Activated T-helper 17 cell treated with anti-CD3 and anti-CD28 coated beads, Interleukin-2, amount 50 U/mL, for 72 hours (primary cell): ENCODE results near the gene CAMK2B. TPM values are rescaled to one million over a fixed set of nuclear protein-coding genes. Genes with fewer than 3 reads are reported as not detected.
A peak's percentile ranks its signal among the peaks of the same experiment; 100 is the strongest.

Experiments used
- ATAC-seq: fragments of 150-1000 bp; cut with Tn5 transposase; replicated peaks from 2 replicates; pipeline ENCODE4 v1.10.0; 2021; ENCODE audit warnings: mild to moderate bottlenecking, moderate library complexity
- H3K27ac Mint-ChIP-seq: one replicate; pipeline ENCODE4 v1.8.0; 2022; ENCODE audit warnings: mixed read lengths
- H3K27me3 Mint-ChIP-seq: one replicate; pipeline ENCODE4 v1.8.0; 2022; ENCODE audit warnings: mixed read lengths
- H3K36me3 Mint-ChIP-seq: one replicate; pipeline ENCODE4 v1.8.0; 2022; ENCODE audit warnings: low read depth, mild to moderate bottlenecking, mixed read lengths
- H3K4me1 Mint-ChIP-seq: one replicate; pipeline ENCODE4 v1.8.0; 2022; ENCODE audit warnings: mixed read lengths
- H3K4me3 Mint-ChIP-seq: one replicate; pipeline ENCODE4 v1.8.0; 2022; ENCODE audit warnings: mild to moderate bottlenecking, mixed read lengths
- H3K9me3 Mint-ChIP-seq: one replicate; pipeline ENCODE4 v1.8.0; 2022; ENCODE audit warnings: mixed read lengths
- total RNA-seq, 2 donors: library from RNA; stranded (reverse); gene quantifications; one replicate each; pipeline ENCODE4 v1.2.3, GENCODE V29; 2022

Gene CAMK2B
- total RNA-seq, 2 donors from 2014 or later = 1.0 to 1.7 TPM

DNA sequence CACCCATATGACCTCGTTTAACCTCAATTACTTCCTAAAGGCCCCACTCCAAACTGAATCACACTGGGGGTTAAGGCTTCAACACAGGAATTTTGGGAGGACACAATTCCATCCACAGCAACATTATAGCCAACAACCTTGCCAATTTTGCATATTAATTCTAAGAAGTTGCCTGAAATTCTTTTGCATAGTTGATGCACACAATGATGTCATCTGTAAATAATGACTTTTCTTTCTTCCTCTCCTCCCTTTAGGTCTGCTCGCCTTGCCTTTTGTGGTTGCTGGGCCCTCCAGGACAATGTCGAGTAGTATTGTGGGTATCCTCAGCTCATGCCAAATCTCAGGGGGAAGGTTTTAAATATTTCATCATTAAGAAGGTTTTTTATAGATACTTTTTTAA lies 16.0 kb upstream of the CAMK2B start:
- Mint-ChIP-seq H3K27ac (no peak overlapping the region), H3K4me1 (no peaks in the 10 kb centered on the region), H3K4me3 (no peak overlapping the region), H3K36me3 (no peaks in the 10 kb centered on the region), H3K9me3 (peaks cover 3% of the 10 kb centered on the region), H3K27me3 (peaks cover 8% of the 10 kb centered on the region)
- ATAC-seq = no peak

GRCh38 chr7:44338600-44338999 lies 13.2 kb upstream of the CAMK2B start:
- H3K27ac Mint-ChIP-seq = no peak overlapping the region
- ATAC-seq = no peak
- no peaks in the 10 kb centered on the region for H3K4me1 Mint-ChIP-seq
- H3K9me3 Mint-ChIP-seq = peaks cover 10% of the 10 kb centered on the region
- H3K4me3 Mint-ChIP-seq = no peak overlapping the region
- H3K36me3 Mint-ChIP-seq = no peaks in the 10 kb centered on the region
- peaks cover 14% of the 10 kb centered on the region for H3K27me3 Mint-ChIP-seq

GRCh38 chr7:44336491-44336890 lies 11.1 kb upstream of the CAMK2B start:
- H3K27me3 Mint-ChIP-seq = peaks cover 17% of the 10 kb centered on the region
- H3K36me3 Mint-ChIP-seq = no peaks in the 10 kb centered on the region
- peaks cover 10% of the 10 kb centered on the region for H3K9me3 Mint-ChIP-seq
- no peaks in the 10 kb centered on the region for H3K4me1 Mint-ChIP-seq
- H3K27ac Mint-ChIP-seq = no peak overlapping the region
- no peak for ATAC-seq
- no peak overlapping the region for H3K4me3 Mint-ChIP-seq

- H3K4me1 Mint-ChIP-seq = no peaks in the 10 kb centered on the region
- no peaks in the 10 kb centered on the region for H3K36me3 Mint-ChIP-seq
- H3K4me3 Mint-ChIP-seq = no peak overlapping the region
- ATAC-seq = no peak
- H3K27me3 Mint-ChIP-seq = peaks cover 17% of the 10 kb centered on the region
- no peak overlapping the region for H3K27ac Mint-ChIP-seq
- peaks cover 10% of the 10 kb centered on the region for H3K9me3 Mint-ChIP-seq
Measured at GRCh38 chr7:44335184-44335583, 9.8 kb upstream of the CAMK2B start.

DNA sequence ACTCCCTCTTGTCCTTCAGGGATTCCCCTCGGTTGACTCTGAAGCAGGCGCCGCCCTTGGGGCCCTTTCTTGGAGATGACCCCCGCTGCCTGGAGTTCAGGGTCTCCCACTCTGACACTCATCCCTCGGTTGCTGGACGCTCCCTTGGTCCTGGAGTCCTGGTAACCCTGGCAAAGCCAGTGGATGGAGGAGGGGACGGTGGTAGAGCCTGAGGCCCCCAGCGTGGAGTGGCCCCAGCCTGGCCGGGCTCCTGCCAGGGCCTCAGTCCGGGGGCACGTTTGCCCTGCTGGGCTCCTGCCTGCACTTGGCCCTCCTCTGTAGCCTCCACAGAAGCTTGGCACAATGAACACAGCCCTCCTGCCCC lies 9.3 kb upstream of the CAMK2B start:
- H3K4me1 Mint-ChIP-seq = no peaks in the 10 kb centered on the region
- no peak overlapping the region for H3K27ac Mint-ChIP-seq
- H3K36me3 Mint-ChIP-seq = no peaks in the 10 kb centered on the region
- H3K4me3 Mint-ChIP-seq = no peak overlapping the region
- H3K27me3 Mint-ChIP-seq = peaks cover 17% of the 10 kb centered on the region
- H3K9me3 Mint-ChIP-seq = peaks cover 10% of the 10 kb centered on the region
- no peak for ATAC-seq

- peaks cover 14% of the 10 kb centered on the region for H3K27me3 Mint-ChIP-seq
- ATAC-seq = no peak
- no peak overlapping the region for H3K27ac Mint-ChIP-seq
- H3K36me3 Mint-ChIP-seq = no peaks in the 10 kb centered on the region
- H3K4me1 Mint-ChIP-seq = no peaks in the 10 kb centered on the region
- H3K9me3 Mint-ChIP-seq = peaks cover 10% of the 10 kb centered on the region
- H3K4me3 Mint-ChIP-seq = no peak overlapping the region
Measured at GRCh38 chr7:44333911-44334733, 8.7 kb upstream of the CAMK2B start.

- Mint-ChIP-seq H3K9me3 (peaks cover 15% of the 10 kb centered on the region), H3K4me1 (no peaks in the 10 kb centered on the region), H3K27me3 (peaks cover 24% of the 10 kb centered on the region), H3K36me3 (no peaks in the 10 kb centered on the region), H3K4me3 (no peak overlapping the region), H3K27ac (no peak overlapping the region)
- ATAC-seq = no peak
Measured at GRCh38 chr7:44331682-44332081, 6.3 kb upstream of the CAMK2B start.

GRCh38 chr7:44330331-44330730 lies 4.9 kb upstream of the CAMK2B start:
- peaks cover 6% of the 10 kb centered on the region for H3K36me3 Mint-ChIP-seq
- H3K9me3 Mint-ChIP-seq = peaks cover 5% of the 10 kb centered on the region
- no peak overlapping the region for H3K4me3 Mint-ChIP-seq
- peaks cover 21% of the 10 kb centered on the region for H3K27me3 Mint-ChIP-seq
- peaks cover 6% of the 10 kb centered on the region for H3K4me1 Mint-ChIP-seq
- ATAC-seq = no peak
- no peak overlapping the region for H3K27ac Mint-ChIP-seq

DNA sequence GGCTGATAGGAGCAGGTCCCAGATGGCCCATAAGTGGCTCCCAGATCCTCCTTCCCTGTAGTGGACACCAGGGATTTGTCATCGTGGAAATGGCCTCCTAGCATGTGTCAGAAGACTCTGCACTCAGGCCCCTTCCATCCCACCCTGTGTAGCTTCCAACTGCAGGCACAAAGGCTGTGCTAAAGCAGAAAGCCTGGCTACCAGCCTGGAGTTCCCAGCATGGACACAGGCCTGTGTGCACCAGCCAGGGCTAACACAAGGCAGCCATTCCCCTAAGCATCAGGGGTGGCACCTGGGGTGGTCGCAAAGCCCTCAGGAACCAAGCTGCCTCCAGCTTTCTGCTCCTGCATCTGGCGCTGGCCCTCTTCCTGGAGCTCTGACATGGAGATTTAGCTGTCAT lies 4.5 kb upstream of the CAMK2B start:
- H3K36me3 Mint-ChIP-seq = peaks cover 6% of the 10 kb centered on the region
- peaks cover 6% of the 10 kb centered on the region for H3K4me1 Mint-ChIP-seq
- no peak for ATAC-seq

DNA sequence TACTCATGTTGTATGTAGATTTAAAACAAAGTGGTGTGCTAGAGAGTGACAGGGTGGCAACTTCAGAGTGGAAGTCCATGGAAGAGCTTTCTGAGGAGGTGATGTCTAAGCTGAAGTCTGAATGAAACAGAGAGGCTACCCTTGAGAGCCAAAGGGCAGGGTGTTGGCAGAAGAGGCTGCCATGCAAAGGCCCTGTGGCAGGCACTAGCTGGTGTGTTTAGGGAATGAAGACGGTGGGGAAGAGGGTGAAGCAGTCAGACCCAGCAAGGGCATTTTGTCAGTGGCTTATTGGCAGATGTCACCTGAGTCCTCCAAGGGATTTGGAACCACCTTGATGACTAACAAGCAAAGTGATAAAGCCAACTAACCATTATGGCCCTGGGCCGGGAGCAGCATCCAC lies 3.7 kb upstream of the CAMK2B start:
- Mint-ChIP-seq H3K4me1 (peaks cover 6% of the 10 kb centered on the region), H3K9me3 (peaks cover 5% of the 10 kb centered on the region), H3K36me3 (peaks cover 6% of the 10 kb centered on the region), H3K4me3 (no peak overlapping the region), H3K27ac (peak overlapping the region; percentile 53), H3K27me3 (peaks cover 26% of the 10 kb centered on the region)
- no peak for ATAC-seq

More for the DNA sequence above, 4.5 kb upstream of the CAMK2B start:
- H3K4me3 Mint-ChIP-seq = no peak overlapping the region
- peaks cover 21% of the 10 kb centered on the region for H3K27me3 Mint-ChIP-seq
- peaks cover 5% of the 10 kb centered on the region for H3K9me3 Mint-ChIP-seq
- no peak overlapping the region for H3K27ac Mint-ChIP-seq

DNA sequence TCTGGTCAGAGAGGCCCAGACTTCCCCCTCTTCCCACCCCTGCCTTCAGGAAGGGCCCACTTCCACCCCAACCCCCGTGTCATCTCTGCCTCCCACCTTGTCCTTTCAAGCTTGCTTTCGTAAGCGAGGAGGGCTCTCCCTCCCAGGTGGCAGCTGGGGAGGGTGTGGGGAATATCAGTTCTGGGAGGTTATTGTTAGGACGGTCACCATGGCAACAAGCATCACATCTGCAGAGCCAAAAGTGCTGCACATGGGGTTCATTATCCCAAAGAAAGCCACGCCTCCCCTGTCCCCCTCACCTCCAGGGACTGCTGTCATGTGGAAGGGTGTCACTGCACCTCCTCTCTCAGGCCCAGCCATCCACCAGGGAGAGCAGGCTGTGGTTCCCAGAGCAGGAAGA lies 2.6 kb upstream of the CAMK2B start:
- ATAC-seq = no peak
- H3K4me3 Mint-ChIP-seq = no peak overlapping the region
- H3K27me3 Mint-ChIP-seq = peaks cover 37% of the 10 kb centered on the region
- peaks cover 6% of the 10 kb centered on the region for H3K4me1 Mint-ChIP-seq
- peaks cover 5% of the 10 kb centered on the region for H3K9me3 Mint-ChIP-seq
- peaks cover 6% of the 10 kb centered on the region for H3K36me3 Mint-ChIP-seq
- no peak overlapping the region for H3K27ac Mint-ChIP-seq

DNA sequence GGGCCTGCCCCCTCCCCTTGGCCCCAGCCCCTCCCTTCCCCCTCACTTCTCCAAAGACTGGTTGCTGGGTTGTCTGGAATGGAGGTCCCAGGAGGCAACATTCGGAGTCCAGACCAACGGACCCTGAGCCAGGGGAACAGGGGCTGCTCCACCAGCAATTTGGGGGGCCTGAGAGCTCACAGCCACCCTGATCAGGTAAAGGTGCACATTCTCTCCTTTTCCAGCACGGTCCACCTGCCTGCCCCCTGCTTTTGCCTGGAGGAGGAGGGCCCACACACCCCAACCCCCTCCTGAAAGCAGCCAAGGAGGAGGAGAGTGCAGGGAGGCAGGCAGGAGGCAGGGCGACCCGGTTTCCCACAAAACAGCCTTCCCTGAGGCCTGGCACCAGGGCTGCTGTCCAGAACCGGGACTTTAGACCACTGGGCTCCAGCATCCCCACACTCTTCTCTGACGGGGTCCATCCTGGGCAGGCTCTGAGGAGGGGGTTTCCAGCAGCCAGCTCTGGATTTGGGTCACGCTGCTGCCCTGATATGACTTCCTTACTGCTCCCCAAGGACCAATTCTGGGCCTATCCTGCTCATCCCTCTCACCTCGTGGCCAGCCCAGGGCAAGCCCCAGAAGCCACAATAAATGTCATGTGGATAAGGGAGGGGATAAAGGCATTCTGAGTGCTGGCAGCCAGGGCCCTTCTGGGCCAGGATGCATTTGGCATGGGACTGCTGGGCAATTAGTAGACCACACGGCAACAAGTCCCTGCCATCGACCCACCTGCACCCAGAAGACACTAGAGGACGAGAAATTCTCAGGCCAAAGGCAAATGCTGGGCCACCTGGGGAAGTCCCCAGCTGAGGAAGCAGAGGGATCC lies 1.1 kb upstream of the CAMK2B start:
- H3K27me3 Mint-ChIP-seq = peaks cover 36% of the 10 kb centered on the region
- no peak overlapping the region for H3K27ac Mint-ChIP-seq
- peaks cover 5% of the 10 kb centered on the region for H3K9me3 Mint-ChIP-seq
- ATAC-seq = no peak
- H3K4me3 Mint-ChIP-seq = peak overlapping the region; percentile 72
- H3K36me3 Mint-ChIP-seq = peaks cover 6% of the 10 kb centered on the region
- peaks cover 6% of the 10 kb centered on the region for H3K4me1 Mint-ChIP-seq

DNA sequence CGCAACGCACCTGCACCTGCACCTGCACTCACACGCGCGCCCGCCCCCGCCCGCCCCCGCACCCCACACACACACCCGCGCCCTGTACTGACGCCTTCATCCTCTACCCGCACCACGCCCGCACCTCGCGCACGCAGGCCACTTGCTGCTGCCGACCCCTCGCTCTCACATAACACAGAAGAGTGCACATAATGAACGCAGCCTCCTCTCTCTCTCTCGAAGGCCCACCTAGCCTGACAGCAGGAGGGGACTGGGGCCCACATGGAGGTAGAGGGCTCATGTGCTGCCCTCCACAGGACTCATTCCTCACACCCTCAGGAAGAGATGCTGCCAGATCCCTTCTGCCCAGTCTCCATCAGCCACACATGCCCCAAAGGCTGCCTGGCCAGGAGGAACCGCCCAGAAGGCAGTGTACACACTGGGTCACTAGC lies 432 bp upstream of the CAMK2B start:
- no peak for ATAC-seq
- H3K27ac Mint-ChIP-seq = no peak overlapping the region

GRCh38 chr7:44324481-44325200 lies 753 bp downstream of the CAMK2B start:
- peak overlapping the region; percentile 29 for H3K4me3 Mint-ChIP-seq
- H3K36me3 Mint-ChIP-seq = peaks cover 6% of the 10 kb centered on the region
- peaks cover 37% of the 10 kb centered on the region for H3K27me3 Mint-ChIP-seq
- peaks cover 5% of the 10 kb centered on the region for H3K9me3 Mint-ChIP-seq
- H3K4me1 Mint-ChIP-seq = peaks cover 6% of the 10 kb centered on the region
- no peak overlapping the region for H3K27ac Mint-ChIP-seq
- ATAC-seq = peak; percentile 14

More for the DNA sequence above, 432 bp upstream of the CAMK2B start:
- peaks cover 5% of the 10 kb centered on the region for H3K9me3 Mint-ChIP-seq
- peaks cover 6% of the 10 kb centered on the region for H3K4me1 Mint-ChIP-seq
- peaks cover 6% of the 10 kb centered on the region for H3K36me3 Mint-ChIP-seq
- H3K4me3 Mint-ChIP-seq = peak overlapping the region; percentile 72
- peaks cover 37% of the 10 kb centered on the region for H3K27me3 Mint-ChIP-seq
